GM18517 (cell line): ENCODE data around the gene IRX5.
A peak's percentile ranks its signal among the peaks of the same experiment; 100 is the strongest.

Experiments
- ATAC-seq: cut with Tn5 transposase; IDR thresholded peaks from one replicate; pipeline ENCODE4 v1.9.1; 2021; ENCODE audit warnings: mild to moderate bottlenecking, moderate library complexity; ENCODE audit not compliant: unreplicated experiment

The IRX5 gene

DNA sequence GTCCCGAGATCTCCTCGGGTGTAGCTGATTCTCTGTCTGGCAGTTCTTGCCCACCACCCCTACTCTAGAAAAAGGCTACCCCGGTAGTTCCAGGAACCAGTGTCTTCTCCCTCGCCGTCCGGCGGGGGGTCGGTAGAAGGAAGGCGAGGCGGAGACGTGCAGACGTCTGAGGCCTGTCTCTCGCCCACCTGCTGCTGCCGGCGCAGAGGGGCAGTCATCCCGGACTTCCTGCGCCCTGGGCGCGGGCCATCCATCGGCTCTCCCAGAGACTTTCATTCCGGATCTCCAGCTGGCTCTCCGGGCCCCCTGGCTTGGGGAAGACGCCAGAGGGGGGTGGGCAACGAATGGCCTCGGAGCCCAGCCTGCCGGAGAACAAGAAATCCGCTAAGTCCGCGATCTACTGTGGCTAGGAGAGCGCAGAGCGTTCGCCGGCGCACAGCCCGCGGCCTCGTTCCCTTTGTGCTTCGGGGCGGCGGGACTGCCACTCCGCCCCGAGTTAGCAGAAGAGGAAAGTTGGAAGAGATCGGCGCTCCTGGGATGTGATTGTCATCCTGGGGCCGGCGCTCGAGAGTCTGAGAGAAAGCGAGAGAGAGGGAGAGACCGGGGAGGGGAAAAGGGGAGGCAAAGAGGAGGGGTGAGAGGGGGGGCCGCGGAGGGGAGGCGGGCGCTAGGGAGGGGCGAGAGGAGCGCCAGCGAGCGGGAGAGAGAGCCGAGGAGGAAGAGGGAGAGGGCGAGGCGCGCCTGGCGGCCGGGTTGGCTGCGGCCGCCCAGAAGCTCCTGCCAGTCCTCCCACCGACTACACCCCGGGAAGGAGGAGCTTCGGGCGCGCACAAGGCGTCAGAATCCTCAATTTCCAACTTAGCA lies at the start of gene IRX5:
Gene IRX5, plus strand, starts transcription at position 861 of the 864 bp plus-strand sequence. CDS start 334 bp downstream, outside the sequence.
- no peak for ATAC-seq

DNA sequence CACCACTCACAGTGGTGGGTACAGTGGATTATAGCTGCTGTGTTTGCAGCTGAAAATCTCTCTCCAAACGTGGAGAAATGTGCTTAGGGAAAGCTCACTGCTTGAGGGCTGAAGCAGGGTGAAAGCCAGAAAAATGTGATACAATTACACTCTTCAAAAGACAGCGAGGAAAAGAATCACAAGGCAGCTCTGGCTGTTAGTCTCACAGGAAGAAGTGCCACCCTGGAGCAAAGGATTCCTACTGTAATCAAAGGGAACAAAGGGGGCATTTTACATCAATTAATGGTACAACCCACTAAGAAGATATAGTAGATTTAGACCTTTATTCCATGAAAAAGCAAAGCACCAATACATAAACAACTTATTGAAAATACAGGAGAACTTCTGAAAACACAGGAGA lies 48.1 kb upstream of the IRX5 start:
- no peak for ATAC-seq

GRCh38 chr16:54883358-54883757 lies 47.3 kb upstream of the IRX5 start:
- ATAC-seq: no peak

DNA sequence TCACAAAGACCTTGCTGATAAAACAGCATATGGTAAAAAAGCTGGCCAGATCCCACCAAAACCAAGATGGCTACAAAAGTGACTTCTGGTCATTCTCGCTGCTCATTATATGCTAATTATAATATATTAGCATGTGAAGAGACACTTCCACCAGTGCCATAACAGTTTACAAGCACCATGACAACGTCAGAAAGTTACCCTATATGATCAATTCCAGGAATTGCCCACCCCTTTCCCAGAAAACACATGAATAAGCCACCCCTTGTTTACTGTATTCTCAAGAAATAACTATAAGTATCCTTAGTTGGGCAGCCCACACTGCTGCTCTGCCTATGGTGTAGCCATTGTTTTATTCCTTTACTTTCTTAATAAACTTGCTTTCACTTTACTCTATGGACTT lies 44.6 kb upstream of the IRX5 start:
- ATAC-seq: no peak

- no peak for ATAC-seq
These were observed 40.3 kb upstream of the IRX5 start for GRCh38 chr16:54890381-54890780.

GRCh38 chr16:54891346-54891745 lies 39.3 kb upstream of the IRX5 start:
- ATAC-seq: no peak

DNA sequence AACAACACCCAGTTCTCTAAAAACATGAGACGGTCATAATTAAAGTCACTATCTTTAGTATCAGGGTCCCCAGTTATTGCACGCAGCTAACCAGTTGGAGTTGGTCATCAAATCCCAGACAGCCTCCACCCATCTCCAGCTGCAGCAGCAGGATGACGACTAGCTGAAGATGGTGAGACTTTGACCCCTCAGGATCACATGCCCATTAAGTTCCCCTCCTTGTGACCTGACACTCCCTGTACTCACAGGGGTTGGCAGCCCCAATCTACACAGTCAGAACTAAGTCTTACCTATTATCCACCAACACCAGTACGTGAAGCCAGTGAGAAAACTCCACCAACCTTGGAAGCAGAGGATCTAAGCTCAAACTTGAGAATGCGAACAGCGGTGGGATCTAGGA lies 37.7 kb upstream of the IRX5 start:
- ATAC-seq: no peak

DNA sequence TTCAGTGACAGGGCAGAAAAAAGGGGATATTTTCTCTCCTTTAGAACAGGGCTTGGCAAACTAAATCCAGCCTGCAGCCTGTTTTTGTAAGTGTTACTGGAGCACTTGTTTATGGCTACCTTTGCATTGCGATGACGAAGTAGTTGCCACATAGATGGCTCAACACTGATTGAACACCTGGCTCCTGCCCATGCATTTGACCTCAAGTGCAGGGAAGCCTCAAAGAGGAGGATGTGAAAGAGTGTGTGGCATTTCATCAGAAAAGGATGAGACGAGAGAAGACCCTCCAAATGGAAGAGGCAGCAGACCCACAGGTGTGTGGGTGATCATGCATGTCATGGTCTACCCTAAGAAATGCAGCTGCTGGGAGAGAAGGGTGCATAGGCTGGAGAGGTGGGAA lies 32.7 kb upstream of the IRX5 start:
- no peak for ATAC-seq

DNA sequence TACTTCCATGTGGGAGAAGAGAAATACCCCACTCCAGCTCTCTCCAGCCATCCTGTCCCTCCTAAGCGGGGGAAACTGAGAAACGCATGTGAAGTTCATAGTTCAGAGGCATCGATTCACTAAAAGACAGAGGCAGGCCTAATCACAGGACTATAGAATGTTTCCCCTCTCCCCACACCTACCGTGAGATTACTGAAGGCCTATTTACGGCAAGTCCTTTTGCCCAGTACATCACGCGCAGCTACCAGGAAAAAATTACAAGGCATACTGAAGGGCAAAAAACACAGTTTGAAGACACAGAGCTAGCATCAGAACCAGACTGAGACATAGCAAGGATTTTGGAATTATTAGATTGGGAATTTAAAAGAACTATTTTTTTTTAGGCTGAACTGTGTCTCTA lies 29.1 kb upstream of the IRX5 start:
- ATAC-seq: no peak

DNA sequence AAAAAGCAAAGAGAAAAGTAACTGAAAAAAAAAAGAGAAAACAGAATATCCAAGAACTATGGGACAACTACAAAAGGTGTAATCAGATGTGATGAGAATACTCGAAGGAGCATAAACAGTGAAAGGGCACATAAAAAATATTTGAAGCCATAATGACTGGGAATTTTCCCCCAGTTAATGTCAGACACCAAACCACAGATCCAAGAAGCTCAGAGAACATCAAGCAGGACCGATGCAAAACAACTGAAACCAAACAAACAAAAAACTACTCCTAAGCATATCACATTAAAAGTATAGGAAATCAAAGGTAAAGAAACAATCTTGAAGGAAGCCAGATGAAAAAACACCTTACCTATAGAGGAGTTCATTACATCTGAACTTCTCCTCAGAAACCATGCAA lies 27.6 kb upstream of the IRX5 start:
- no peak for ATAC-seq

DNA sequence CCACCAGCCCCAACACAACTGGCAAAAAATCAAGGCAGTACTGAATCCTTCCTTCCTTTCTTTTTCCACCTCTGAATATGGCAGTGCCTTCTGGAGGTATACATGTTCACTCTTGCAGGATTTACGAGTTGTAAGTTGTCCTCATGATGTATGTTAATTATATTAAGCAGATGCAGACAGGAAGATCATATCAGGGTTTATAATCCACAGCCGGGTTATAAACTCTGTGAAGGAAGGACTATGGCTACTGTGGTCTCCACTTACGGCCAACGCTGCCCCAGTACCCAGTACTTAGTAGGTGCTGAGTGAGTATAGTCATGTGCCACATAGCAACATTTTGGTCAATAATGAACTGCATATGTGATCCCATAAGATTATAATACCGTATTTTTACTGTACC lies 19.6 kb upstream of the IRX5 start:
- no peak for ATAC-seq

DNA sequence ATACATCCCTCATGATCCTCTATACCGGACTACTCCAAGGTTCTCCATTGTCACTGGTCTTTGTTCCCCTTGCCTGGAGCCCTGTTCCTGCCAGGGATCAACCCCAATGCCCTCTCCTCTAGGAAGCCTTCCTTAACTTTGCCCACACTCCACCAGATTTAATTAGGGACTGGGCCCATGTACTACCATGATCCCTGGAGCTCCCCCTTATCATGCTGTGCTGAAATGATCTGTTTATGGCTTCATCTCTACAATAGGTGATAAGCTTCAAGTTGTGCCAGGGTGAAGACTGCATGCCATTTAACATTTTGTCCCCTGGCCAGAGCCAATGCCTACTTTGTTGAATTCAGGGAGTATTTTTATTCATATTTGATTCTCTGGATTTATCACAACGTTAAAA lies 17.9 kb upstream of the IRX5 start:
- no peak for ATAC-seq

DNA sequence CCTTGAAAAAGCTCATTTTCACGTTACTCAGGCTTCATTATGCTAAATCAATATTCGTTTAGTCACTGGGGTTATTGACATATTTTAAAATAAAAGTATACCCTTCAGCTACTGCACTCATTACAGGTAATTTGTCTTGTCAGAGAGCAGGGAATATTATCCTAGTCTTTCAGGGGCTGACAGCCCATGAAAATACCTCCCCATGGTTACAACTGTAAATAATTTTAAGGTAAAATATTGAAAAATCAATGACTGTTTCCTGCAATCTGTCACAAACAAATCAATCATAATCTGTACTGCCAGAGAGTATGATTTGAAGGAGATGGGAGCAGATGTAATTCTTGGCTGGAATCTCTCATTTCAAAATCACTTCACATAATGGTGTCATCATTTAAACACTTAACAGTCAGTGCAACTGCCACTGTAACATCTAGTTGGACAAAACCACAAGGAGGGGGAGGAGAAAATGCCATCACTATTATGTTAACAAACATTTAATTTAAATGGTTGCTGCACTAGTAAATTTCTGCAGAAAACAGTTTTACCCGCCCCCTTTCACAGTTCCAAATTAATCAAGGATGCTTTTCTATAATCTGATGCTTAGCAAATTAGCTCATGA lies 9.3 kb upstream of the IRX5 start:
- ATAC-seq: no peak

DNA sequence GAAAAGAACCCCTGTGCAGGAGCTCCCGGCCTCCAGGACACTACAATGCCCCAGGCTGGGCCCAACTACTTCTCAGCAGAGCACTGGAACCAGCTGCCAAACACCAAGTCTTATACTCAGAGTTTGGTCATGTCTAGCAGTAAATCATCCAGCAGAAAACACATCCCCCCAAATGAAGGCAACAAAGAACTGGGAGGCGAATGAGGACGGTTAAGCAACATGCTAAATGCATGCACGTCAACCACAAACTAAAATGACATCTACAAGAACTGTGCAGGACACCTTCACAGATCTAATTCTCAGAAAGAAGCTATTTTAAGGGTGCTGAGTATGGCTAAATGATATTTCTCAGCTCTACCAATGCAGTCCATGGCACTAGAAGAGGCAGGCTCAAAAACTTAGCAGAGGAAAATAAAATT lies 7.6 kb upstream of the IRX5 start:
- no peak for ATAC-seq

GRCh38 chr16:54923988-54924387 lies 6.7 kb upstream of the IRX5 start:
- no peak for ATAC-seq

DNA sequence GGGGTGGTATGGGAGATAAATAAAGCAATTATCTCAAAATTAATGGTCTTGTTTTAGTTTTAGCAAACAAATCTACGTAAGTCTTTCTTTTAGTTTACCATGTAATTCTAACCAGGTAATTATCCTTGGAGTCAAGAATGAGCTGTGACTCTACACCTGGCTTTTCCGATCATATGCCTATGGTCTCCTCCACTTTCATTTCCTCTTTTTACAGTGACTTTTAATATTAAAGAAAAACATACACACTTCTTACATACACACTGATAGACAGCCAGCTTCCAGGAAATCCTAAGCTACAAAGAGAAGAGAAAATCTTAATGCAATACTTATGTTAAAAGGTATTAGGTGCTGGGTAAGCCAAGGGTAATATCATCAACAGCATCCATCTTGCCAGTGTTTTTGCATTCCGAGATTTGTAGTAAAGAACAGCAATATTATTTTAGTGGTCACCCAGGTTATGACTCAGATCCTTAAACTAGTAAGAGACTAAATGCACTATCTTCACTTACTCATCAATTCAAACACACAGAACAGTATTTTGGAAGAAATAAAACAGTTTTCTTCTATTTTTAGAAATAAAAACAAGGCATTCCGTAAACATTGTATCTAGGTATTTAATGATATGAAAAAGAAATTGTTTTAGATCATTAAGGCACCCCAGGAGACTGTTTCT lies 4.4 kb upstream of the IRX5 start:
- no peak for ATAC-seq

DNA sequence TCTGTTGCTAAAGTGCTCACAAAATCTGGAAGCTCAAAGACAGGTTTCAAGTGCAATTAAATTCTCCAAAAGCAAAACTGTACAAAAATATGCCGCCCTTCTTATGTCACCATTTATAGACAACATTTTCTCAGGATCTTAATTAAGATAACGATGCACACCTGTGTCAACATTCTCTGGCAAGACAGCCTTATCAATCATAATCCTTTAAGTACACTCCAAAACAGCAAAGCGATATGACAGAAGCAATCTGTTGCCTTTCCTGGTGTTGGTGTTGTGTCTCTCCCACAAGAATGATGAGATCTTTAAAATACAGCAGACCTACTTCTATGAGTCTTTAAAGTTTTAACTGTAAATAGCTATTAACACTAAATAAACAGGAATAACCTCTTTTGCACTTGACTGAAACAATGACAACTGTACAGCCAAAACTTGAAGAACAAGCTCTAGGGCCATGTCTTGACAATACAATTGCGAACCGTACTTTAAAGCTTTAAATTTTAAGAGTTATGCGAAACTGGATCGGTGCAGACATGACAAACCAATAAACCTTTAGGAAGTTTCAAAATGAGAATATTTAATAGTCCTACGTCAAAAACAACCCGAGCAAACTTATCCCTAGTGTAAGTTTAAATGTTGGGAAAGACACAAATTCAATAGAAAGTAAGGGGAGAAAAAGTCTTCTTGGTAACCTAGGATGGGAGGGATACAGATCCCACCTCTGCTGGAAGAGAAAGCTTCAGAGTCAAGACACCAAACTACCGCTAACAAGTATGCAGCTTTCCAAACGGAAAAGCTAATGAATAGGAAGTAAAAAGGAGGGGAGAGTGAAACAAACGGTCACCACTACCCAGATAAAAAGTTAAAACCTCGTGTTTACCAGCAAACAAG lies 3.3 kb upstream of the IRX5 start:
- no peak for ATAC-seq

- no peak for ATAC-seq
These were observed 2.7 kb upstream of the IRX5 start for GRCh38 chr16:54928016-54928356.

DNA sequence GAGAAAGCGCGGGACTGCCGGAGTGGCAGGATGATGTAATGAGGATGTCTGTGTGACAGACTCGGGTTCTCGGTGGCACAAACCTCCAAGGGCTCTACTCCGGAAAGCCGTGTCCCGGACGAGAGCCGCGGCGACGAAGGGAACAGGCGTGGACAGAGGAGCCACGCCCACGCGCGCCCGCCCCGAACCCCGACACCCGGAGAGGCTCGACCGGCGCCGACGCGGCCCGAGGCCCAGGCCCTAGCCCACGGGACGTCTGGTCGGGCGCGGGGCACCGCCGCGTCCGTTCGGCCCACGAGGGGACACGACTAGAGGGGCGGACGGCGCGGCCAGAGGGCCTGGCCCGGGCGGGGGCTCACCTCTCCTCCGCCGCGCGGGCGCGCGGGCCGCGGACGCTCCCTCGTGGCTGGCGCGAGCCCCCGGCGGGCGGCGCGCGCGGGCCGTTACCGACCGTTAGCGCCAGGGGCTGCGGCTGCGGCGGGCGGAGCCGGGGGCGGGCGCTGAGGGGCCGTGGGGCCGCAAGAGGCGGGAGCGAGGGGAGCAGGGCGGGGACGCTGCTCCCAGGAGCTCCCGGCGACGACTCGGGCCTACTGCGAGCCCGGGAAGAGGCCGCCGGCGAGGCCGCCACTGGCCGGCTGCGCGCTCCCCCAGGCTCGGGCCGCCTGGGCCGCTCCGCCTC lies 2.1 kb upstream of the IRX5 start:
- ATAC-seq: peak; percentile 57
